K562 (cell line): ENCODE results near the gene CITED2. TPM values are rescaled to one million over a fixed set of nuclear protein-coding genes. Genes with fewer than 3 reads are reported as not detected.

ENCODE experiments used
- CHAMP1 ChIP-seq: fragments of 450-650 bp; IDR thresholded peaks from 2 replicates; pipeline ENCODE4 v1.6.1; 2016; ENCODE audit warnings: mild to moderate bottlenecking
- HNRNPH1 ChIP-seq: fragments of 200-400 bp; formaldehyde crosslinking; optimal IDR thresholded peaks from 2 replicates; pipeline ENCODE3; 2017; ENCODE audit warnings: low read depth, mild to moderate bottlenecking, low read length, moderate library complexity
- NFIX ChIP-seq: fragments of 250-450 bp; sonication (Bioruptor Pico); IDR thresholded peaks from 2 replicates; pipeline ENCODE4 v1.4.0; 2020; ENCODE audit warnings: low read depth, mild to moderate bottlenecking, moderate library complexity
- RFX5 ChIP-seq: IDR thresholded peaks from 2 replicates; pipeline ENCODE4 v1.6.1; 2011; ENCODE audit warnings: low read depth, mild to moderate bottlenecking, improper control_type of control experiment, low read length
- TEAD2 ChIP-seq: fragments of 450-650 bp; IDR thresholded peaks from 2 replicates; pipeline ENCODE4 v1.6.1; 2016; ENCODE audit warnings: missing genetic modification characterization, control low read depth, missing compliant biosample characterization
- ZNF561 ChIP-seq: fragments of 450-650 bp; formaldehyde crosslinking; conservative IDR thresholded peaks from 2 replicates; pipeline ENCODE4 v1.4.0; 2020; ENCODE audit warnings: mild to moderate bottlenecking, moderate library complexity
- polyA plus RNA-seq, 8 experiments: library from polyadenylated mRNA; depleted of rRNA in 4 of 8; stranded (reverse) in 5 of 8; unstranded in 3 of 8; fragments of >200 nt; fragmentation: Nextera tagmentation in 2 of 8; fragmentation: Illumina TruSeq in 1 of 8; extraction: Ambion mirVana in 2 of 8; extraction: Trizol in 1 of 8; gene quantifications; 2 replicates each; pipeline versions ENCODE4 v1.2.1 to v1.2.3, GENCODE V29; 2011 to 2014; ENCODE audit warnings: inconsistent platforms in 1 of 8, missing spikeins in 1 of 8
- total RNA-seq, 7 experiments: library from RNA; depleted of rRNA in 6 of 7; stranded (reverse); fragments of >200 nt in 6 of 7; fragmentation: Illumina TruSeq in 2 of 7; extraction: Trizol in 2 of 7; gene quantifications; 2 replicates each; pipeline versions ENCODE4 v1.2.1 to v1.2.3, GENCODE V29; 2011 to 2021; ENCODE audit warnings: low replicate concordance in 1 of 7
- TF ChIP-seq, protein P1 (sequence below), 2 experiments: IDR thresholded peaks; 2 replicates each; pipeline ENCODE4 v1.6.1; 2012; ENCODE audit warnings: improper control_type of control experiment in 2 of 2, low read depth in 2 of 2, low read length in 2 of 2, borderline replicate concordance in 1 of 2

Gene CITED2
- total and polyA plus RNA-seq, 9 of the 15 experiments (the other 6 are each of a cell fraction or from before 2014, with no cell fraction given) = 0.21 to 86.1 (median 17.5) TPM

- TF ChIP-seq, protein P1, sequence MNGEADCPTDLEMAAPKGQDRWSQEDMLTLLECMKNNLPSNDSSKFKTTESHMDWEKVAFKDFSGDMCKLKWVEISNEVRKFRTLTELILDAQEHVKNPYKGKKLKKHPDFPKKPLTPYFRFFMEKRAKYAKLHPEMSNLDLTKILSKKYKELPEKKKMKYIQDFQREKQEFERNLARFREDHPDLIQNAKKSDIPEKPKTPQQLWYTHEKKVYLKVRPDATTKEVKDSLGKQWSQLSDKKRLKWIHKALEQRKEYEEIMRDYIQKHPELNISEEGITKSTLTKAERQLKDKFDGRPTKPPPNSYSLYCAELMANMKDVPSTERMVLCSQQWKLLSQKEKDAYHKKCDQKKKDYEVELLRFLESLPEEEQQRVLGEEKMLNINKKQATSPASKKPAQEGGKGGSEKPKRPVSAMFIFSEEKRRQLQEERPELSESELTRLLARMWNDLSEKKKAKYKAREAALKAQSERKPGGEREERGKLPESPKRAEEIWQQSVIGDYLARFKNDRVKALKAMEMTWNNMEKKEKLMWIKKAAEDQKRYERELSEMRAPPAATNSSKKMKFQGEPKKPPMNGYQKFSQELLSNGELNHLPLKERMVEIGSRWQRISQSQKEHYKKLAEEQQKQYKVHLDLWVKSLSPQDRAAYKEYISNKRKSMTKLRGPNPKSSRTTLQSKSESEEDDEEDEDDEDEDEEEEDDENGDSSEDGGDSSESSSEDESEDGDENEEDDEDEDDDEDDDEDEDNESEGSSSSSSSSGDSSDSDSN (IDR thresholded peaks at IDR 0.05; ENCODE audit: borderline replicate concordance in 1 of 2, low read depth in 2 of 2, low read length in 2 of 2) = no peak
- no peak for TF ChIP-seq CHAMP1
- TF ChIP-seq ZNF561 (CRISPR knock-in tag) = no peak
- TF ChIP-seq RFX5 = no peak
- no peak for TF ChIP-seq HNRNPH1
- TF ChIP-seq TEAD2 (tag) = no peak
- TF ChIP-seq NFIX (CRISPR knock-in tag) = no peak
Measured at GRCh38 chr6:139395371-139395770, 20.9 kb upstream of the CITED2 start (continued).
